KG1 (cell line): ENCODE measurements around the gene TOP2B.

Experiments
- DNase-seq: peaks from one replicate; lab custom pipeline; 2025; lab: John Stamatoyannopoulos, UW

Gene TOP2B

GRCh38 chr3:25558121-25558520 is 106.6 kb downstream of the TOP2B start:
- no peak for DNase-seq

DNA sequence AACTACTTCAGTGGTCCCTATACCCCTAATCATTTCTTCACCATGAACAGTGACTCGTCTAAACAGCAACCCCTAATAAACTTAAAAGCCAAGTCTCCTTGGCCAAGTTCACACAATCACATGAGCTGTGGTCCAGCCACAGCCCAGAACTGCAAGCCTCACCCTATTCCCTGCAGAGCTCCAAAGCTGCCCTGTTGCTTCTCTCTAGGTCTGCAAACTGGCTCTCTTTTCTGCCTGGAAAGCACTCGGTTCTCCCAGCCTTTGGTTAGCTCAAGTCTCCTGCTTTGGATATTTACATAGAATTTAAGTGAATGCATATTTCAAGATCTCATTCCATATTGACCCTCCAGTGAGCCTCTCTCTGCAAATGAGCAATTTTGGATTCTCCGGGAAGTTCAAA is 107.0 kb downstream of the TOP2B start:
- DNase-seq: no peak

DNA sequence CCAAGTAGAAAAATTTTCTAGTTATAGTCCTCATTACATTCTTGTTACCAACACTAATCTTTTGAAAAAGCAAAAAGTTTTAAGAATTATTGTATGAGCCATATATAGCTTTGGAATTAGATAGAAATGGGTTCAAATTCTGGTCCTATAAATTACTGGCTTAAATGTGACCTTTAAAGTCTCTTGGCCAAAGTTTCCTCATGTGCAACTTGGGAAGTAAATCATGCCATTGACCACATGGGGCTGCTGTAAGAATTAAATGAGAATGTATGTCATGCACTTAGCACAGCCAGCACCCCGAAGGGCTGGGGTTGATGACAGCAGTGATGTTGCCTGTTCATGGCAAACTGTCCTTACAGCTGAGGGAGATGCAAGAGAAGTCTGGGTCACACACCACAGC is 108.3 kb downstream of the TOP2B start:
- DNase-seq: no peak

GRCh38 chr3:25555695-25556437 is 108.8 kb downstream of the TOP2B start:
- no peak for DNase-seq

DNA sequence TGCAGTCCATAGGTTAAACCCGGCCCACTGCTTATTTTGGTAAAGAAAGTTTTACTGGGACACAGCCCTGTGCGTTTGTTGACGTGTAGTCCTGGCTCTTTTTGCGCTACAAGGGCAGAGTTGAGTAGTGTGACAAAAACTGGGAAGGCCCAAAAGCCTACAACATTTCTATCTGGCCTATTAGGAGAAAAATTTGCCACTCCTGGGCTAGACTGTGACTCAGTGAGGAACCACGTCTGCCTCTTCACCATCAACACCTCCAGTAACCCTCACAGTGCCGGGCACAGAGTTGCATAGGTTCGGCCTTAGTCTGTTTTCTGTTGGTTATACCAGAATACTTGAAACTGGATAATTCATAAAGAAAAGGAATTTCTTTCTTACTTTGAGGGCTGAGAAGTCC is 110.3 kb downstream of the TOP2B start:
- no peak for DNase-seq

DNA sequence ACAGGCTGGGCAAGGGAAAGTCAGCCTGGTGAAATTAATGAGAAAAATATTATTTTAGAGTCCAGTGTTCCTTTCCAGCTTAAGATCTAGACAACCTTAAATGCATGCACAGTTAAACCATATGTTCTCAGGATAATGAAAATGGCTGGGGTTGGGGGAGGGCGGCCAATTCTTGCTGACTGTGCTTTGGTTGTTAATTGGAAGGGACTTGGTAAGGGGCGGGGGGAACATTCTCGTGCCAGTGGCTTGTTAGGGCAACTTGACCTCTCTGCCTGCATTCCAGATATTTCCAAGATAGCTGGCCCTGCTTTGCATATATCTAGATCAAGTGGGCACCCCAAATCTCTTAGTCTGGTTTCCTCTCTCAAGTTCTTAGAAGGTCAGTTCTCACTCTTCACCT is 112.5 kb downstream of the TOP2B start:
- DNase-seq: no peak

GRCh38 chr3:25548836-25549235 is 115.9 kb downstream of the TOP2B start:
- DNase-seq: no peak

- DNase-seq: no peak
Observed at GRCh38 chr3:25547943-25548674, 116.6 kb downstream of the TOP2B start.
